Measurements from ENCODE around the gene MCFD2.
"Not testable (repeated sequence)": the region's sequence is repeated elsewhere in the genome, so short reads cannot be mapped to it uniquely, and the experiment has no call there.

The MCFD2 gene

DNA sequence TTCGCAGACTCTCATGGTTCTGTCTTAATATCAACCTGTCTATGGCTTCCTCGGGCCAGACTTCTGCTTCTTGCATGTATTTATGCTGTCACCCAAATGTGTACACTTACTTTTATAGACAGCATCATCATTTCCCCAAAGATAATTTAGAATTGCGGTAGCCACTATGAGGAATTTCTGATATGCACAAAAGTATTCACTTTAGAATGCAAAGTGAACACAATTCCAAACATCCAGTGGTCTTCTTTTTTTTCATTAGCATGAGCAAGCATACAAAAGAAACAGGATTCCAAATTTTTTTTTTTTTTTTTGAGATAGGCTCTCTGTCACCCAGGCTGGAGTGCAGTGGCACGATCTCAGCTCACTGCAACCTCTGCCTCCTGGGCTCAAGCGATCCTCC lies 21.0 kb upstream of the MCFD2 start:
- DNase-seq: no peak

DNA sequence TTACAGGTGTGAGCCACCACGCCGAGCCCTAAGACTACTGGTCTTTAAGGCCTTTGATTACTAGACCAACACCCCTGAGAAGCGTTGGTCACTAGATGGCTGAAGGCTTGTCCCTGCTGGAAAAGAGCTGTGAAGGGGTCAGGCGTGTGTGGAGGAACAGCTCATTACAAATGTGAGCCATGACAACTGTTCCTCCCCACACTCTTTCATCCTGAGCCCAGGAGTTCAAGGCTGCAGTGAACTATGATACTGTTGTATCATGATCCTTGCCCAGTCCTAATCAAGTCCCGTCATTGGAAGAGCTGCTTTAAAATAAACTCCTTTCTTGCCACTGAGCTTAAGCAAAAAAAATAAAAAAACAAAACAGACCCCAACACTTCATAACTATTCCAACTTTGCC lies 19.5 kb upstream of the MCFD2 start:
- no peak for DNase-seq

DNA sequence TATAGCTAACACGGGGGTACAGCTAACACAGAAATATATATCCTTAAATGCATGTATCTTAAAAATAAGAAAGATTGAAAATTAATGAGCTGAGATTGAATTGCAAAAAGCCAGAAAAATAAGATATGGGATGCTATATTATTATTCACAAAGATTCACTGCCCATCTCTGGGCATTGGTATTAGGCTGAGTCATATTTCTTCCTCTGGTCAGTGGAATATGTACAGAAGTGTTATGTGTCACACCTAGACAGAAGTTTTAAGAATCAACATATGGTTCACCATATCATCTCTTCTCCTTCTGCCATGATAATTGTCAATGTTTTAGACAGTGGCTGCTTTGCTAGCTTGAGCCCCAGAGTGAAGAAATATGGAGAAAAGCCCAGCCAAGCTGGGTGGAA lies 14.0 kb upstream of the MCFD2 start:
- no peak for DNase-seq

DNA sequence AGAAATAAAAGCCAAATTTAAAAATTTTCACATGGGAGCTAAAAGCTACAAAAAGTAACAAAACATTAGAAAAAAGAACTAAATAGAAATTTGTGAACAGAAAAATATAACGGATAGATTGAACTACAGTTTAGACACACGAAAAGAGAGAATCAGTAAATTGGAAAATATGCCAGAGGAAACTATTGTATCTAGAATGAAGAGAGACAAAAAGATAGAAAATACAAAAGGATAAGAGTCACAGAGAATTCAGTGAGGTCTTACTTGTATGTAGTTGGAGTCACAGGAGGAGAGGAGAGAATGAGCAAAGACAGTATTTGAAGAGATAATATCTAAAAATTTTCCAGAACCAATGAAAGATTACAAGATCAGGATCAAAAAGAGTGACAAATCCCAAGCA lies 11.3 kb upstream of the MCFD2 start:
- DNase-seq: no peak

DNA sequence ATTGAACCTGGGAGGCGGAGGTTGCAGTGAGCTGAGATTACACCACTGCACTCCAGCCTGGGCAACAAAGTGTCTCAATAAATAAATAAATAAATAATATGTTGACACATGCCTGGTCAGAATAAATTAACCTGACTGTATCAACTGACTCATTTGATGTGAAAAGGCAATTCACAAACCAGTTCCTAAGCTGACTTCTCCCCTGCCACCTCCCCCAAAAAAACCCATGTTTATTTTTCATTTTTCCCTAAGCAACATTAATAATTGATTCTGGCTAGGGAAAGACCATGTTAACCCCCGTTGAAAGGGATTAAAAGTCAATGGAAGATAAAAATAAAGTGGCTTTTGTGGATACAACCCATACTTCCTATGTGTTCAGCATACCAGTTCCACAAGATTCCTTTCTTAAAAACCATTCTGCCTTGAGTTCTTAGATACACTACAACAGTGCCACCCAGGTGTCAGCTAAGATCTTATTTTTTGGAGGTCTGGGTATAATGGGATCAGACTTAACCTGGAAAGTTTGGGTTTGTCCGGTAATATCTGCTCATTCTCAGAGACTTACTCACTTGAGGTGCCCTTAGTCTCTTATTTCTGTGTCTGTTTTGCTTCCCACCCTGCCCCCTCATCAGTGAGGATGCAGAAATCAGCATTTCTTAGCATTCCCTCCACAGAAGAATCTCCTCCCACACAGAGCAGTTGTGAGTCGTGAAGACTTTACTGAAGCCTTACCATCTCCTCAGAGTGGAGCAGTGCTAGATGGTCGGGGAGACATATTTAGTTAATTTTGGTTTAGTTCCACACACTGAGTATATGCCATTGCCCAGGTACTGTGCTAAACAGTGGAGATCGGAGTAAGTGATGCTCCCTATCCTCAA lies 10.1 kb upstream of the MCFD2 start:
- no peak for DNase-seq

DNA sequence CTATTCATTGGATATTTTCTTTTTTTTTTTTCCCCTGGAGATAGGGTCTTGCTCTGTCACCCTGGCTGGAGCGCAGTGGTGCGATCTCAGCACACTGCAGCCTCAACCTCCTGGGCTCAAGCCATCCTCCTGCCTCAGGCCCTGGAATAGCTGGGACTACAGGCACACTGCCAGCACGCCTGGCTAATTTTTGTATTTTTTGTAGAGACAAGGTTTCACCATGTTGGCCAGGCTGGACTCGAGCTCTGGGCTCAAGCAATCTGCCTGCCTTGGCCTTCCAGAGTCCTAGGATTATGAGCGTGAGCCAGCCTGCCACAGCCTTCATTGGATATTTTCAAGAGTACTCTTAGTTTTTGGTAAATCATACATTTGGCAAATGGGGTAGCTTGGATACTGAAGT lies 9.0 kb upstream of the MCFD2 start:
- no peak for DNase-seq

DNA sequence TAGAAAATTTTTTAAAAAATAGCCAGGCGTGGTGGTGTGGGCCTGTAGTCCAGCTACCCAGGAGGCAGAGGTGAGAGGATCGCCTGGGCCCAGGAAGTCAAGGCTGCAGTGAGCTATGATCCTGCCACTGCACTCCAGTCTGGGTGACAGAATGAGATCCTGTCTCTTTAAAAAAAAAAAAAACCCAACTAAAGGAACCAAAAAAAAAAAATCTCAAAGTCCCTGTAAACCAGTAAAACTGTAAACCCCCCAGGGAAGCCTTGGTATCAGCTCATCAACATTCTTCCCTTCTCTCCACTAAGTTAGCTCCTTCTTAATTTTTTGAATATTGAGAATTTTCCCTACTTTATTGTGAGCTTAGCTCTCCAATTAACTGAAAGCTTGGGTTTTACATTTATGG lies 8.4 kb upstream of the MCFD2 start:
- DNase-seq: no peak

DNA sequence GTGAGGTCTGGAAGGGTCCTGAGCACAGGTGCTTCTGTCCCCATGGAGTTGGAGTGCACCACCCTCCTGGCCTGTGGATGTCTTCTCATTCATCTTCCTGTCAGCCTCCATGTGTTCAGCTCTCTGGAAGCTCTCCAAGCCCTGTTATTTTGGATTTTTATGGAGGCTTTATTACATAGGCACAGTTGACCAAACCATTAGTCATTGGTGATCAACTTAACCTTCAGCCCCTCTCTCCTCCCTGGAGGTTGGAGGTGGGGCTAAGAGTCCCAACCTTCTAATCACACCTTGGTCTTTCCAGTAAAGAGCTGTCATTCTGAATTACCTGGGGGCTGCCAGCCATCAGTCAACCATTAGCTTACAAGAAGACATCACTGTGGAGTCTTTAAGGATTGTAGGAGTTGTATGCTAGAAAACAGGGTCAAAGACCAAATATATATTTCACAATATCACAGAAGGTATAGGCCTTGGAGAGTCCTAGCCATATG lies 7.5 kb upstream of the MCFD2 start:
- no peak for DNase-seq

DNA sequence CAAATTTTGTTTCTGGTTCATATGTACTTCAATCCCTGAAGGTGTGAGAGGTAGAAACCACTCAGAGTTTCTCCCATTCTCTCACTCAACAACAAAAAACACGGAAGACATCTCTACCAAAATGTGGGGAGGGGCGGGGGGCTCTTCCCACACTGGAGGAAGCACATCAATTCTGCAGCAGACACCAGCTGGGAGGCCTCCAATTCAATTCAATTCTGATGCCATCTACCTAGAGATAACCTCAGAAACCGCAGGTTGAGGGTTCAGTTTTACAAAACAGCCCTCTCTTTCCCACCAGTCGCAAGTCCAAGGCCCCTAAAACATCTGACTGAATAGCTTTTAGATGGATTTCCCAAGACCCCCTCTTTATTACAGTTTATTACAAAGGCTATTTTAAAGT lies 7.0 kb upstream of the MCFD2 start:
- DNase-seq: no peak

DNA sequence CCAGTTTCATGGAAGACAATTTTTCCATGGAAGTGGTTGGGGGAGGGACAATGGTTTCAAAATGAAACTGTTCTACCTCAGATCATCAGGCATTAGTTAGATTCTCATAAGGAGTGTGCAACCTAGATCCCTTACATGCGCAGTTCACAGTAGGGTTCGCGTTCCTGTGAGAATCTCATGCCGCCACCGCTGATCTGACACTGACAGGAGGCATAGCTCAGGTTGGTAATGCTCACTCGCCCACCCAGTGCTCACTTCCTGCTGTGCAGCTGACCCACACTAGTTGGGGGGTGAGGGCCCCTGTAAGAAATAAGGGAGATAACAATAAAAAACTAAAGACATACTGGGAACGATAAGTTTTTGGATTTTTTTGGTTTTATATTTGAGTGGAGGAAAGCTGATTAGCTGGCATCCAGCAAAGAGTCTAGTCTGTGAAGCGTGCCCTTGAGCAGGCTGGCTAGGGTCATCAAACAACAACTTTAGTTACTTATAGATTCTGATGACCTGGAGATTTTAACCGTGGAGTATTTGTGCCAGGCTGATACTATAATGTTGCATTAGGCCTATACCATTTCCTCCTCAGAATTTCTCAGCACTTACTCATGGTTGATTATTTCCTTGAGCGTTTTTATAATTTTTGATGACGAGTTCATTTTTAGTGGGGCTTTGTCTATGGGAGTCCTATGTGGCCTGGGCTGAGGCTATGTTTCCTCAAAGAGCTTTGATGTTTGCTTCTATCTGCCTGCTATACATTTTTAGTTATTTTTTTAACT lies 6.3 kb upstream of the MCFD2 start:
- no peak for DNase-seq

DNA sequence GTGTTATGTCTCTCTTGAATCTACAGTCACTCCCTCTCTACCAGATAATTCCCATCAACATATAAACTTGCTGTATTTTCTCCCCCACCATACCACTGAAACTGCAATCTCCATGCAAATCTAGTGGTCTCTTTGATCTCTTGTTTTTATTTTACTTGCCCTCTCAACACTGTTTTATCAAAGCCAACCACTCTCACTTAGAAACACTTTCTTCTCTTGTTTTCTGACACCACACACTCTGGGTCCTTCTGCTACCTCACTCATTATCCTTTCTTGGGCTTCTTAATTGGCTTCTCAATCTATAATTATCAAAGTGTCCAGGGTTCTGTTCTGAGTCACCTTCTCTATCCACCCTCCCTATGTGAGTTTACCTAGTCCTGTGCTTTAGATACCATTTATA lies 2.0 kb upstream of the MCFD2 start:
- DNase-seq: no peak

DNA sequence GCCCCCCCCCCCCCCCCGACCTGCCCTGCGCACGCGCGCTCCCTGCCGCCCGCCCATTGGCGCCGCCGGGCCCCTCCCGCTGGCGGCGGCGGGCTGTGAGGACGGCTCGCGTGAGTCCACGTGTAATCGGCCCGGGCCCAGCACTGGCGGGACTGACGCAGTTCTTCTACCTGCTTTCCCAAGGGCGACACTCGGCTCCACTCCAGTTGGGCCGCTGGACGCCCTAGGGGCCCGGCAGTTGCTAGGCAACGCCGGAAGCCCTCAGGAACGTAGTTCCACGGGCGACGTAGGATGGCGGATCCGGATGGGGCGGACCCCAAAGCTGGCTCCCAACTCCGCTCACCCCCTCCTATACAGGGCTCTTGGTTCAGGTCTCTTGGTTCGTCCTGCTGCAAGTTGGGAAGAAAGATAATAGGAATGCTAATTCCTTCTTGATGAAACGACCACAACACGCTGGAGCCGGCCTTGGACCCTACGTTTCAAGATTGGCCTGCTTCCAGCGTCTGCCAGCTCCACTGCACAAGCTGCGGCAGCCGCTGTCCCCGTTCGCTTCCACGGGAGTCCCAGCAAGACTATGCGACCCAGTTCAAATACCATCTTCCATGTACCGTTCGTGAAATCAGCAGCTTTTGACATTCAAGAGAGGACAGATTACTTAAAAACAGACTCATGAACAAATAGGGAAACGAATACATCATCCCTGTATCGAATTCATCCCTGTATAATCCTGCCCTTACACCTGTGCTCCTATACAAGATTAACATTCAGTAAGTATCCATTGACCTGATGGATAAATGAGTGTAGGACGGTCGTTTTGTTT lies 415 bp upstream of the MCFD2 start:
- DNase-seq: peak; percentile 79

DNA sequence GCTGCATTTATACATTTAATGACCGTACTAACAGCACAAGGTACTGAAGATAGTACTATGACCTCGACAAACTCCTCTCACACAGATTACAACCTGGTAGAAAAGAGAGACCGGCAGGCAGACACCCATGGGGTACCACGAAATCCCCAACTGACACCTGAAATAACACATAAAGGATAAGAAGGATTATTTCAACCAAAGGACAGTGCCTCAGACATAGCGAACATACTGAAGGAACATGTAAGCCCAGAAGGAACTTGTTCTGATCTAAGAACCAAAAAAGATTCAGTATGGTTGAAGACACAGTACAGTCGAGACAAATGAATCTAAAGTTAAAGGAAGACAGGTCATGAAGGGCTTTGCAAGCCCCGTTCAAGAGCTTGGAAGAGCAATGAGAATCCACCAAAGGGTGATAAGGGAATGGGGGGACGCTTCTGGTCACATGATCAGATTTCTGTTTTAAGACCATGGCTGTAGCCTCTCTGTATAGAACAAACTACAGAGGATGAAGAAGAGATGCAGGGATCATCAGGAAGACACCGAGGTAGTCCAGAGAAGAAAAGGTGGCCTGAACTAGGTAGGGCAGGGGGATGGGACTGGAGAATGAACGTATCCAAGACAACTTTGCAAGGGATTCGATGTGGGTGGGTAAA lies 902 bp downstream of the MCFD2 start:
- DNase-seq: no peak

DNA sequence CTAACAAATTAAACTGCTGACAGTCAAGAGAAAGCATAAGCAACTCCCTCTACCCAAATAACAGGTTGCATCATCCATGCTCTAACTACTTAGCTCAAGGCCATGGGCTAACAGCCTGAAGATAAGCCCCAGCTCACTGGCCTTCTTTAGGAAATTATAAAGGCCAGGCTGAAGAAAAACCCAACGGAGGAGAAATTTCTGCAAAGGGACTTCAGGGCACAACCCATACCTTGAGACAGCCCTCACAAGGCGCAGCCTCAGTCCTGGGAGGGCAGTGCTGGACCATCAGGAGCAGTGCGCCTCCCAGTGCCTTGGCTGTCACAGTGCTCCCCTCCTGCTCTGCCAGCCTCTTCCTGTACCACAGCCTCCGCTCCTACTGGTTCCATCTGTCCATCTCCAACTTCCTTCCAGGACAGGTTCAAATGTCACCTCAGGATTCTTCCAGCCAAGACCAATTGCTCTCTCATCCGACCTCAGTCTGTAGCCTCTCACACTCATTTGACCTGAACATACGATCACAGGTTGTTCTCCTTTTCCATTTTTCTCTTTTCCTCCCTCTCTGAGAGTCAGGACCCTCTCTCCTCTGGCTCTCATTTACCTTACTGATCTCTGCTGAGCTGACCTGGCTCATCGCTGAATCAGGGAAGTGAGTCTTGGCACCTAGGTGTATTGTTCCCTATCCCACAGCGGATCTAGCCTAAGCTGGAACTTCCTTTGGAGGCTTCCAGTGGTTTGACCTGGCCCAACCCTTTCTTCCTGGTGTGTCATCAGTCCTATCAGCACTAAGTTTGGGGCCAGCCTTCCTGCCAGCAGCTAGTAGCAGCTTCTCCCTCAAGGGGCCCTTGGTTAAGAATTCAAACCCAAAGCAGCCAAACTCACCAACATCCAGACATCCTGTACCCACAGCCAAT lies 1.9 kb downstream of the MCFD2 start:
- no peak for DNase-seq

DNA sequence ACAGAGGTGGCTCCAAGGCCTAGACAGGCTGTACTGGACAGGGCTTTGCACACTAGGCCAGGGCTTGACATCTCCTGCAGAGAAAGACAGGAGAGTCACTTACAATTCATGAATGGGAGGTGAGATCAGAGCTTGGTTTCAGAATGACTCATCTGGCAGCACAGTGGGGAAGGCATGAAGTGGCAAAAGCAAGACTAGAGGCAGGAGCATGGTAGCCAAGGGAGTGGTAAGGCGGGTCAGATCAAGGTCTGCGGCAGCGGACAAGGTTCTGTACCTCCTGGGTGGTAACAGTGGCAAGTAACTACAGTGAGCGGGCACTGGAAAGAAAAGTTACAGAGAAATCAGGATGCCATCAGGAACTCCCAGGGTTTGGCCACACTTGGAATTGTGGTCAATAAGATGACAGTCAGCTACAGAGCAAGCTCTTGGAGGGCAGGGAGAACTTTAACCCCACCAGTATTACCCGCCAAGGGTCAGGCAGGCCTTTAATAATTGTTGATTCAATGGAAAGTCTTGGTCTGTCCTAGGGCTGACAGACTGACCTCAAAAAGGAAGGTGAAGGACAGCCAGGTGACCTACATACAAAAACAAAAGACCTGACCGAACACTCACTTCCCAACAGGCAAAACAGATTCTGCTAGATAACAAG lies 5.7 kb downstream of the MCFD2 start:
- DNase-seq: no peak

DNA sequence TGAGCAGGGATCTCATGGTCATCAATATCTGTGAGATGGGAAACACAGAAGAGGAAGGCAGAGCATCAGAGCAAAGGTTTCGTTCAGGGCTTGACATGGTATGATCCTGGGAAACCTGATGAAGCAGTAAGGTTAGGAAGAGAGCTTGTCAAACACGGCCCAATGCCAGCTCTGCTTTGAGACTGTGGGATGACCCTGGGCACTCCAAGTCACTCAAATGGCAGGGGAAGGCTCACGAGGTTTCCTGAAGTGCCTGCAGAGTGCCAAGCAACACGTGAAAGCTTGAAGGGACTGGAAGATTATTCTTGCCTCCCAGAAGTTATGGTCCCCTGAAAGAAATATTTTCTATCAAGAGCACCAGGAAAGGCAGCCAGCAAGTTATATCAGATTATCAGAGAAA lies 6.5 kb downstream of the MCFD2 start:
- no peak for DNase-seq

DNA sequence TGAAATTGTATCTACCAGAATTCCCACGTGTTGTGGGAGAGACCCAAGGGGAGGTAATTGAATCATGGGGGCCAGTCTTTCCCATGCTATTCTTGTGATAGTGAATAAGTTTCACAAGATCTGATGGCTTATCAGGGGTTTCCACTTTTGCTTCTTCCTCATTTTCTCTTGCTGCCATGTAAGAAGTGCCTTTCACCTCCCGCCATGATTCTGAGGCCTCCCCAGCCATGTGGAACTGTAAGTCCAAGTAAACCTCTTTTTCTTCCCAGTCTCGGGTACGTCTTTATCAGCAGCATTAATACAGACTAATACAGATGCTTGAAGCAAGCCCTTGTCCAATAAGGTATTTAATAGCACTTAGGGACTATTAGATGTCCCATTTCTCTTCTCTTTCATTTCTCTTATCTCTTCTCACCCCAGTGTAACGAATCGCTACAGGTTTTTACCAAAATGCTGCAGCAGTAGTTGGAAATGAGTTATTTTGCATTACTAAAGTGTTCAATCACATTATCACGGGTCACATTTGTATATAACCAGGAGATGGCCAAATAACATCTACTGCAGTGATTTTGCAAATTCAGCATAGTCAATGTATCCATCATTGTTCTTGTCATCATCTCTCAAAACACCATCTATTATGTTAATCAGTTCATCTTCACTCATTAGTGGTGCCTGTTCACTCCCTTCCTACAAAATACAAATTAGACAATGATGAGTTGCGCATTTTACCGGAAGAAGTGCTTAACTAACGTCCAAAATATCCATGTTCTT lies 10.5 kb downstream of the MCFD2 start:
- DNase-seq: not testable (repeated sequence)

DNA sequence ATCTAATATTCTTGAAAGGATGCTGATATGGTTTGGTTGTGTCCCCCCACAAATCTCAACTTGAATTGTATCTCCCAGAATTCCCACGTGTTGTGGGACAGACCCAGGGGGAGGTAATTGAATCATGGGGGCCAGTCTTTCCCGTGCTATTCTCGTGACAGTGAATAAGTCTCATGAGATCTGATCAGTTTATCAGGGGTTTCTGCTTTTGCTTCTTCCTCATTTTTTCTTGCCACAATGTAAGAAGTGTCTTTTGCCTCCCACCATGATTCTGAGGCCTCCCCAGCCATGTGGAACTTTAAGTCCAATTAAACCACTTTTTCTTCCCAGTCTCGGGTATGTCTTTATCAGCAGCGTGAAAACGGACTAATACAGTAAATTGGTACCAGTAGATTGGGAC lies 12.6 kb downstream of the MCFD2 start:
- DNase-seq: not testable (repeated sequence)

DNA sequence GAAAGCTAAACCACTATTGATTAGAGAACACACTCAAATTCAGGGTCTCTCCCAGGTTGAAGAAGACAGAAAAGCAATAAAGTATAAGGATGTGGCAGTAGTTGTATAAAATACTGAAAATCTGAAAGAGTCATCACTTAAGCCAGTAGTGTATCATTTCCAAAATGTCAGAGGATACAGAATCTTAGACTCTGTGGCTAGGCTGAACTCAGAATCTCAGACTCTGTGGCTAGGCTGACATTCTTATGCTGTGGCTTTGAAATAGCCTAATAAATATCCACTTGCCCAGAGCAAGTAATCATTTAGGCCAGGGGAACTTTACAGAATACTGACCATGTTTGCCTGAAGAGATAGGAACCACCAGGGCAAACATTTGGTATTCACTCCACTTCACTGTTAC lies 13.1 kb downstream of the MCFD2 start:
- DNase-seq: no peak

DNA sequence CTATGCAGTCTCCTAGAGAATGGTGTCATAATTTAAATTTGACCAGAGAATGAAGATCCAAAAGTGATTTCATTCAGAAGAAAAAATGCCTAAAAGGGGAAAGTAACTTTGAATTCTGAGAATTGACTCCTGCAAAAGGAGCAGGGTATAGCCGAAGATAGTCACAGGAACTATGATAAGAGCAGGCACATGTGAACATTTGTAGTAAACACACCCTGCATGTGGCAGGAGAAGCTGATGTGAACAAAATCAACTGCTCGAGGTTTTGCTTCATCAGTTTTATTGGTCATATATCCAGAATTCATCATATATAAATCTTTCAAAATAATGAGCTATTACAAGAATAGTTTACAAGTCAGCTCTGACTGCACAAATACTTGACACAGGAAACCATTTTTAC lies 14.0 kb downstream of the MCFD2 start:
- DNase-seq: no peak

All from DMS153 (cell line).